Neural cell (in vitro differentiated cells): ENCODE data around the gene ARHGAP42.

Experiments used
- EP300 ChIP-seq: fragments of 450-650 bp; conservative IDR thresholded peaks from 2 replicates; pipeline ENCODE4 v1.6.1; 2014; ENCODE audit warnings: antibody characterized with exemption, mild to moderate bottlenecking, moderate library complexity; ENCODE audit not compliant: poor library complexity, severe bottlenecking
- EZH2 ChIP-seq: fragments of 200-600, 300-800 bp; shearing (Covaris generic), sonication (generic); IDR thresholded peaks from 2 replicates; pipeline ENCODE4 v1.6.1; 2014; ENCODE audit warnings: antibody characterized with exemption, low read length, borderline replicate concordance, mild to moderate bottlenecking; ENCODE audit not compliant: insufficient read depth, poor library complexity, severe bottlenecking
- MXI1 ChIP-seq: fragments of 450-650 bp; conservative IDR thresholded peaks from 2 replicates; pipeline ENCODE4 v1.6.1; 2014; ENCODE audit warnings: antibody characterized with exemption, mild to moderate bottlenecking; ENCODE audit not compliant: poor library complexity, severe bottlenecking
- RAD21 ChIP-seq: fragments of 450-650 bp; conservative IDR thresholded peaks from 2 replicates; pipeline ENCODE4 v1.6.1; 2014; ENCODE audit warnings: antibody characterized with exemption, mild to moderate bottlenecking, moderate library complexity
- SMC3 ChIP-seq: fragments of 450-650 bp; conservative IDR thresholded peaks from 2 replicates; pipeline ENCODE4 v1.6.1; 2014; ENCODE audit warnings: antibody characterized with exemption, mild to moderate bottlenecking, moderate library complexity; ENCODE audit not compliant: poor library complexity
- TAF1 ChIP-seq: IDR thresholded peaks from 2 replicates; pipeline ENCODE4 v1.6.1; 2012; ENCODE audit warnings: low read depth
- TF ChIP-seq, protein P1 (sequence below): fragments of 450-650 bp; IDR thresholded peaks from 2 replicates; pipeline ENCODE4 v1.5.1; 2014; ENCODE audit warnings: antibody characterized with exemption, mild to moderate bottlenecking, moderate library complexity; ENCODE audit not compliant: poor library complexity, severe bottlenecking

DNA sequence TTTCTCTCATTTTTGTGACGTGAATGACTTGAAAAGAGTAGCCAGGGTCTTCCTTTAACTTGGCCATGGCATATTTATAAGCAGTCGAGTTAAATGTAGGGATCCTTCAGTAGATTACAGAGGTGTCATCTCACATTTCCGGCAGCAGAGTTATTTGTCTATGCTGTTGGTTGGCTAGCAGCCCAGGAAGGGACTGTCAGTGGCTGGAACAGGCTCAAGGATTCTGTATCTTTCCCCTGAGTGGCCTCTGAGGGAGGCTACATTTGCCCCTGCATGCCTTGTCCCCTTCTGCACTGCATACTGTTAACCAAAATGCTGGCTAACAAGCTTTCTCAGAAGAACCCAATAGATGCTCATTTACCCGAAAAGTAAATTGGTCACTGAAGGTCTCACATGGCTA, 254.9 kb downstream of the ARHGAP42 start:
- TF ChIP-seq, protein P1, sequence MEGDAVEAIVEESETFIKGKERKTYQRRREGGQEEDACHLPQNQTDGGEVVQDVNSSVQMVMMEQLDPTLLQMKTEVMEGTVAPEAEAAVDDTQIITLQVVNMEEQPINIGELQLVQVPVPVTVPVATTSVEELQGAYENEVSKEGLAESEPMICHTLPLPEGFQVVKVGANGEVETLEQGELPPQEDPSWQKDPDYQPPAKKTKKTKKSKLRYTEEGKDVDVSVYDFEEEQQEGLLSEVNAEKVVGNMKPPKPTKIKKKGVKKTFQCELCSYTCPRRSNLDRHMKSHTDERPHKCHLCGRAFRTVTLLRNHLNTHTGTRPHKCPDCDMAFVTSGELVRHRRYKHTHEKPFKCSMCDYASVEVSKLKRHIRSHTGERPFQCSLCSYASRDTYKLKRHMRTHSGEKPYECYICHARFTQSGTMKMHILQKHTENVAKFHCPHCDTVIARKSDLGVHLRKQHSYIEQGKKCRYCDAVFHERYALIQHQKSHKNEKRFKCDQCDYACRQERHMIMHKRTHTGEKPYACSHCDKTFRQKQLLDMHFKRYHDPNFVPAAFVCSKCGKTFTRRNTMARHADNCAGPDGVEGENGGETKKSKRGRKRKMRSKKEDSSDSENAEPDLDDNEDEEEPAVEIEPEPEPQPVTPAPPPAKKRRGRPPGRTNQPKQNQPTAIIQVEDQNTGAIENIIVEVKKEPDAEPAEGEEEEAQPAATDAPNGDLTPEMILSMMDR, result no peak
- TF ChIP-seq MXI1, result no peak
- no peak for TF ChIP-seq SMC3
- no peak for TF ChIP-seq RAD21
- no peak for TF ChIP-seq EP300
- no peak for TF ChIP-seq TAF1
- no peak for TF ChIP-seq EZH2
